ENCODE data around the gene MPDU1.
"Not testable (repeated sequence)": the region's sequence is repeated elsewhere in the genome, so short reads cannot be mapped to it uniquely, and the experiment has no call there.

Gene MPDU1

DNA sequence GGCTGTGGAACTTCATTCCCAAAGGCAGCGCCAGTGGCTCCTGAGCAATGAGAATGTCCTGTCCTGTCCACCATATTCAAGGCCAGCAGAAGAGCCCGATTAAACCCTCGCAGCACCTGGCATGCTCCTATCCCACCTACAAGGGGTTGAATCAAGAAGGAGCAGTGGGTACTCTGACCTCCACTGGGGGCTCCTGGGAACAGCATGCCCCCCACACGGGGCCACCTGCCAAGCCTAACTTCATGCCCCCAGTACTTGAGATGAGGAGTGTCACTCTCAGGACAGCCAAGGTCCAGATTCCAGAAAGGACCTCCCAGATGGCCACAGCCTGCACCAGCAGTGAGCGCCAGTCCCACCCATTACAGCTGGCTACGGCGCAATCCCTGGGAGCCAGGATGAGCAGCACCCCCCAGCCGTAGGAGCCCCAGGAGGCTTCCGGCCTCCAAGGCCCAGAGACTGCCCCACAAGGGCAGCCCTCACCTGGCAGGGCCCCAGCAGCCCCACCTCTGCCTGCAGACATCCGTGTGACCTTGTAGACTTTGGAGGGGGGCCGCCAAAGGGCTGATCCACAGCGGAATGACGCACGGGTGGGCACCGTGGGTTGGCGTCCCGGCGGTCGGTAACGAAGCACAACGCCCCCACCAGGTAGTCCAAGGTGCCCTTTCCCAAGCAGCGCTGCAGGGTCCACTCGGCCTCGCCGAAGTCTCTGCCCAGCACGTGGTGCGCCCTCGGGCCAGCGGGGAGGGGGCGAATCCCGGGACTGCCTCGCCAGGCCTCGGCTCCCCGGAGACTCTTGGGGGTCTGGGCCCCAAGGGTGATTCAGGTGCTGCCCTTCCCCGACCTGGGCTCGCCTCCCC lies 1.0 kb upstream of the MPDU1 start:
- no peak for DNase-seq

DNA sequence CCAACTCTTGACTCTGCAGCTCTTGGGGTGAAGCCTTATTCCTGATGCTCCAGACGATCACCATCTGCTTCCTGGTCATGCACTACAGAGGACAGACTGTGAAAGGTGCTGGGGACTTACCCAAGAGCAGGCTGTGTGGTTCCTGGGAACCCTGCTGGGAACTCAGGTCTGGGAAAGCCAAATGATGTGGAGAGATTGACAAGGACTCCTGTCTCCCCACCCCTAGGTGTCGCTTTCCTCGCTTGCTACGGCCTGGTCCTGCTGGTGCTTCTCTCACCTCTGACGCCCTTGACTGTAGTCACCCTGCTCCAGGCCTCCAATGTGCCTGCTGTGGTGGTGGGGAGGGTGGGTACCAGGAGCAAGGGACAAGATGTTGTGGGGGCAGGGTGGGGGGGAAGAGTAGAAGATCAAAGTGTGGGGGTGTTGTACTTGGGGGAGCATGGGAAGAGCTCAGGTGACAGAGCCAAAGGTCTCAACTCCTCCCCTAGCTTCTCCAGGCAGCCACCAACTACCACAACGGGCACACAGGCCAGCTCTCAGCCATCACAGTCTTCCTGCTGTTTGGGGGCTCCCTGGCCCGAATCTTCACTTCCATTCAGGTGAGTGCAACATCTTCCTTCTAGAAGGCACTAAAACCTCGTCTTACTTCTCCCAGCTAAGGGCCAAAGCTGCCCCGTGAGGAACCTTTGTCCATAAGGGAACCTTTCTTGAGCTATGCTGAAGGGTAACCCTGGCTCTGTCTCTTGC lies 3.2 kb downstream of the MPDU1 start:
- DNase-seq, result no peak

DNA sequence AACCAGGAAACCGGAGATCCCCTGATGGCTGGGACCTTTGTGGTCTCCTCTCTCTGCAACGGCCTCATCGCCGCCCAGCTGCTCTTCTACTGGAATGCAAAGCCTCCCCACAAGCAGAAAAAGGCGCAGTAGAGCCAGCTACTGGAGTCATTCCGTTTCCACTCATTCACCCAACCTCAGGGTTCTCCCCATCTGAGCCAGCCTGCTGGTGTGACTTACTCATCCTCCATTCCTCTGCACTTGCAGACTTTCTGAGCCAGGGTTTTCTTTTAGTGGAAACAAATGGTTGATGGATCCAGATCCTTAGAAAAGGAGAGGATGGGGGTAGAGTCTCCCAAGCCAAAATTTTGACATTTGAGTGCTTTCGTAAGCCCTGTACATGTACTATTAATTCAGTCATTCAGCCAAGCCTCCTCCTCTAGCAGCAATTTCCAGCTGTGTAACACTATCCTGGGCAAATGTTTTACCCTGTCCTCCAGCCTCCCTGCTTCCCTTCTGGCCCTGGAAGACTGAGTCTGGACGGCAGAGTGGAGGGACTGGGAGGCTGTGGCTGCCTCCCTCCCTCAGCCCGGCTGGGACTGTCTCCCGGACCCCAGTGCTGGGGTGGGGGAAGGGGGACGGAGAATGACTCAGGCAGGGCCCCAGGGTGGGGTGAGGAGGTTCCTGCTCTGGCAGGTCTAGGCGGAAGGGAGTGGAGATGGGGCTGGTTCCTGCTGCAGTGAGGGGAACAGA lies 3.9 kb downstream of the MPDU1 start:
- no peak for DNase-seq

DNA sequence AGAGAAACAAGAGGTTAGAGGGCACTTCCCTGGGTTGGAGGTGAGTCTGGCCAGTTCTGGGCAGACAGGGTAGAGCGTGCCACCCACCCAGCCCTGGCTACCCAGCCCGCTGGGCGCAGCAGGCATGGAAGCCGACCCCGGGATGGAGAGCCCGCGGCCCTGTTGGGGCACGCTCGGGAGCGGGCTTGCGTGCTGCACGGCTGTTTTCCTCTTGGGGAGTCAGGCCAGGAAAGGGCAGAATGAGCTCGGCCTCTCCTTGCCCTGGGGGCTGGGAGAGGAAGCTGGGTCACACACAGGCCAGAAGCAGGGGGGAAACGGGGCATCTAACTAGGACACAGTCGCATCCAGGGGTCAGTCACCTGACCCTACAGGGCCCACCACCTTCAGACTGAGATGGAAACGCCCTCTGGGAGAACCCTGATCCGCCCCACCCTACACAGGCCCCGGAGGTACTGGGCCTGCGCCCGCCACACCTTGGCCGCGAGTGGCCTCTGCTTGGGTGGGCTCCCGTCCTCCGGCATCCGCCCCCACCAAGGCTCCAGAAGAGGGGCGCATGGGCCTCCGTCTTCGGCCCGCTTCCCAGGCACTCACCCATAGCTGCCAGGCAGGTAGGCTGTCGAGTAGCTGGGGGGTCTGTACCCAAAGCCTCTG lies 5.0 kb downstream of the MPDU1 start:
- DNase-seq, result no peak

DNA sequence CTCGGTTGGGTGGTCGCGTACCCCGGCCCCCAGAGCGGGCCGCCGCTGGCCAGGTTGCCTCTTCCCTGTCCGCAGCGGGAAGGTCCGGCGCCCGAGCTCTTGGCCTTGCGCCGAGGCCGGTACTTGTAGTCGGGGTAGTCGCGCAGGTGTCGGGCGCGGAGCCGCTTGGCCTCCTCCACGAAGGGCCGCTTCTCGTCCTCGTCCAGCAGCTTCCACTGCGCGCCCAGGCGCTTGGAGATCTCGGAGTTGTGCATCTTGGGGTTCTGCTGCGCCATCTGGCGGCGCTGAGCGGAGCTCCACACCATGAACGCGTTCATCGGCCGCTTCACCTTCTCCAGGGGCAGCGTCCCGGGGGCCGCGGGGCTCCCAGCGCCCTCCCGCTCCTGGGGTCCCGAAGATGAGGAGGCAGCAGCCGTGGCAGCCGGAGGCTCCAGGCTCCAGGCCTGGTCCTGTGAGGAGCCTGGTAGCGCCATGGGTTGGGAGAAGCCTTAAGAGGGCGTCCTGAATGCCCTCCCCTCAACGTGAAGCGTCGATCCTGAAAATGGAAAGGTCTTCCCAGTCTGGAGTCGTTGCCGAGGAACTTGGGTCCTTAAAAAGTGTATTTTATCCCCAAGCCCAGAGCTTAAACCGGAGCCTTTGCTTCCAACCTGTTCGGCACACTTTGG lies 5.7 kb downstream of the MPDU1 start:
- no peak for DNase-seq

DNA sequence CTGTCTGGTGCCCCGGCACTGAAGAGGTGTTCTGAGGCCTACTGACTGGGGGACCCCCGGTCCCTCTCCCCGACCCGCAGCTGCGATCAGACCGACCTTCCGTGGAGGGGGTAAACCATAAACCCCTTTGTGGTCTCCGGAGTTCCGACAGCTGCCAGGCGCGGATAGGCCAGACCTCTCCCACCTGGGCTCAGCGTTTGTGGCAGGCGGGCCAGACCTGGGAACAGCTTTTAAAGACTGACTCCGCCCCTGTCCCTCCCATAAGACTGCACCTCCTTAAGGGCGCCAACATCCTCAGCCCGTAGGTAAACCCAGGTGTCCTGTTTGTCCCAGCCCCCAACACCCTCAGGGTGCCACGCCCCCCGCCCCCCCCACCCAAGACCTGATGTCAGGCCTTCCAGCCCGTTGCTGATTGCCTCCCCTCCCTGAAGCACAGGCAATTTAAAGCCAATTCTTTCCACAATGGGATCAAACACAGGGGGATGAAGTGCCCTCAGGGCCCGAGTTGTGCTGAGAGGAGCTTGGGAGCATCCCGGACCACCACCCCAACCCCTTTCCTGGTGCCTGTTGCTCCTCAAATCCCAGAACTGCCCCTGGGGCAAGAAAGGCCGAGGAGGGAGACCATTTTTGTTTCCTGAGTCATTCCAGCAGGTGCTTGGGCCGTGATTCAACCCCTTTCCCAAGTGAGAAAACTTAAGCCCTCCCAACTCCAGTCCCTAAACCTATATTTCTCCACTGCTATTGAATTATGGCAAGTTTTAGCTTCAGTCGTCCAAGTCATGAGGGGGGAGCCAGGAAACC lies 6.4 kb downstream of the MPDU1 start, which contains the start of gene SOX15:
SOX15 (minus strand) TSS at position 204 of the 801 bp plus-strand sequence. CDS start 418 bp downstream, outside the sequence.
- DNase-seq, result no peak

DNA sequence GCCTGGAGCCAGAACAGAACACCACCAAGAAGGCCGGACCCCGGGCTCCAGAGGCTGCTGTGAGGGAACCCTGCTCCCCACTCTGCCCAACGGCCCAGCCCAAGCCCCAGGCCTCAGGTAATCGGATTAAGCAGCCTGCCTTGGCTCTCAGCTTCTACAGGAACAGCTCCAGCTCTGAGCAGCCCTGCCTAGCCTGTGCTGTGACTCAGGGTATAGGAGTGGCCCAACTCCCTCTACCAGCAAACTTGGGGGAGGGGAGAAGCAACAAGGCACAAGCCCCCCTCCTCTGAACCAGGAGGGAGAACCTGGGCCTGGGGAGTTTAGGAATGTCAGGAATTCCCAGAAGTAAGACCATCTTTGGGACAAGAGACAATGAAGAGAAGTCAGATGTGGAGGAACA lies 7.1 kb downstream of the MPDU1 start:
- DNase-seq, result no peak

DNA sequence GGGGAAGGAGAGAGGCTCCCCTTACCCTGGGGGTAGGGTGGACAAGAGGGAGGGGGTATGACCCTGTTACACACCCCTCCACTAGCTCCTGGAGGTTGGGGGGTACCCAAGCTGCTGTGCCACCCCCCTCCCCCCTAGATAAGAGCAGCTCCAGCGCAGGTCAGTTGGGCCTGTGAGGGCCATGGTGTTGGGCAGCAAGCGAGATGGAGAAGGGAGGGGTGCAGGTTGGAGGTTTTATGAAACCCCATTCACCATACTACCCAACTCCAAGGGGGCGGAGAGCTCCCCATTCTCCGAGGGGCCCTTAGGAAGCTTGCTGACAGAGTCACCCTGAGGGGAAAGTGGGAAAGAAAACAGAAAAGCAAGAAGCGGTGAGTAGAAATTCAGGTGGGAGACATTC lies 7.9 kb downstream of the MPDU1 start:
- DNase-seq, result no peak

DNA sequence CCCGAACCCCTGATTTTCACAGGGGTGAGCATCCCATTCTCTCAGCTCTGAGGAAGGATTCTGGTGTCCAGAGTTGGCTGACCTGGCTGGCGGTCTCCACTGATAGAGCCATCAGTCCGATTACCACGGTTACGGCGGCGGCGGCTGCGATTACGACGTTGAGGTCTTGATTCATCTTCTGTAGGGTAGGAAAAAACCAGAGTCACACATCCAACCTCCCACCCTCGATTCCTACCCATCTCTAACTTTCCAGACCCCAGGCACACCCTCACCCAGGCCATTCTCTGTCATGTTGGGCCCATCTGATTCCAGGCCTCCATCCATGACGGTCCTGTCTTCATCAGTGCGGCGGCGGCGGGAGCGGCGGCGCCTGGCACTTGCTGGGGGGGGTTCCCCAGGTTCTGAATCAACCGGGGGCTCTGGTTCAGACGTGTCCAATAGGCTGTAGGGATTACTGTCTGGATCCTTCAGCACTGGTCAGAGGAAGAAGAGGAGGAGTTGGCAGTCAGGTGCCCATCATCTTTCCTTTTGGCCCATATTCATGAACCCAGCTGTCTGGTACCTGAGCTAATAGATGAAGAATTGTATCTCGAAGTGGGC lies 8.9 kb downstream of the MPDU1 start:
- no peak for DNase-seq

DNA sequence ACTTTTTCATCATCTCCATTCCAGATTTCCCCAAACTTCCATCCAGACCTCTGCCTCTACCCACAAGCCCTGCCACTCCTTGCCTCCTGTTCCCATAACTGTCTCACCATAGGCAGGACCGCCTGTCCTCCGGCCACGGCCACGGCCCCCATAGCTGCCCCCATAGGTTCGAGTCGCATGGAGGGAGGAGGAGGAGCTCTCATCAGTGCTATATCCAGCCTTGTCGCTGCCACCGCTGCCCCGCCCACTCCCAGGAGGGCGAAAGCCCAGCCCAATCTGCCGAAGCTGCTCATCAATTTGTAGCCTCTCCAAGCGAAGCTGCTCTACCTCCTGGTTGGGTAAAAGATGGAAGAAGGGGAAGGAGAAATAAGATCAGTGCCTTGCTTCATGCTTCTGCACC lies 9.6 kb downstream of the MPDU1 start:
- DNase-seq, result no peak

DNA sequence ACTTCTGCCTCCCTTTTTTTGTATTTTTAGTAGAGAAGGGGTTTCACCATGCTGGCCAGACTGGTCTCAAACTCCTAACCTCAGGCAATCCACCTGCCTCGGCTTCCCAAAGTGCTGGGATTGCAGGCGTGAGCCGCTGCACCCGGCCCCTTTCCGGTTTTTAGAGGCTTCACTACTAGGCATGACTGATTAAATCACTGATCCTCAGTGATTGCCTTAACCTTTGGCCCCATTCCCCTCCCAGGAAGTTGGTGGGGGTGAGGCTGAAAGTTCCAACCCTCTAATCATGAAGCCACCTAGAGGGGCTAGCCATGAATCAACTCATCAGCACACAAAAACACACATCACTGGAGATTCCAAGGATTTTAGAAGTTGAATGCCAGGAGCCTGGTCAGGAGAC lies 13.9 kb downstream of the MPDU1 start:
- DNase-seq, result not testable (repeated sequence)

DNA sequence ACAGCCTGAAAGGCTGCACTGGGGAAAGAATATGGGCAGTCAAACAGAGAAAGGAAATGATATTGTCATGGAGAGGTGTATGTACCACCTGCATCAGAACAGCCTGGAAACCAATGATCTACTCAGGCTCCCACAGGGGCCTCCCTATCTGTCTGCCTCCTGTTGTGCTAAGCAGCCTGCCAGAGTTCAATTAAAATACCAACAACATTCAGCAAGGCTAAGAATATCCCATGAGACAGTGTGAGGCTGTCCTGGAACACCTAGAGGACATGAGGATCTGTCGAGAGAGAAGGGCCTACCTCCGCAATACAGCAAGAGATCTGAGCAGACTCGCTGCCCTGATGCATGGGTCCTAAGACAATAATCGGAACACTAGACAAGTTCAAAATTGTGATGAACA lies 22.6 kb downstream of the MPDU1 start:
- DNase-seq, result no peak

DNA sequence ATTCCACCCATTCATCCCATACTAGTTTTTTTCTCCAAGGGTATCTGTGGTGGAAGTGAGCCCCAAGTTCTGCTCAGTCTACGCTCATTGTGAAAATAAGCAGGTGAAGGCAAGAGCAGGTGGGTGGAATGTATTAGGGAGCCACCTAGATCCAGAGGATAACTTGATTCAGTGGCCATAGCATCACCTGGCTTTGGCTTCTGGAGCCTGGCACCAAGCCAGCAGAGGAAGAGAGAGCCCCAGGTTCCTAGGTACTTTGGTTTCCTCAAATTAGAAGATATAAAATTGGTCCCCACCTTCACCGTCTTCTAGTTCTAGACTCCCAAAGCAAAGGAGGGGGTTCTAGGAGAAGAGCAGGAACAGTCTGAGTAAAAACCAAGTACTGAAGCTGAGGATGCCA lies 27.0 kb downstream of the MPDU1 start:
- DNase-seq, result no peak

DNA sequence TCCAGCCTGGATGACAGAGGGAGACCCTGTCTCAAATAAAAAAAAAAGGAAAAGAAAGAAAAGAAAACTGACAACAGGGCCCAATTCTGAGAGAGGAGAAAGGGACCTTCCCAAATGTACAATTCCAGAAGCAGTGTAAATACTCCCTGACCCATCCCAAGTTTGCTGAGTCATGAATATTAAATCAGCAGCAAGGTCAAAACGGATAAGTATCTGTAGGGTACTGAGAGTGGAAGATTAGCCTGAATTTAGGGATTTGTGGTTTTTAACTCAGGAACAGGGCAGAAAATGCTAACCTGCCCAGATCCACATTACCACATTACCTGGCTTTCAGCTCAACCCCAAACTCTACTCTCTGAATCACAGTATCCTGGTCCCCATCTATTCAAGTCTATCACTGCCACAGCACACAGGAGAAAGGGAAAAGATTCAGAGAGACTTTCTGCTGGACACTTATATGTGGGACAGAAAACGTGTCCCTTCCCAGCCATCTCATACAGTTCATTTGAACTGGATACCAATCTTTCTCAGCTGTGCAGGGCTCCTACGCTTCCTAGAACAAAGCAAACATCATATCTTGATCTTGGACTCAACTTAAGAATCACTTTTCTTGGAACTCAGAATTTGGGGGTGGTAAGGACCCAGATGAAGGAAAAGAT lies 28.1 kb downstream of the MPDU1 start:
- DNase-seq, result no peak

DNA sequence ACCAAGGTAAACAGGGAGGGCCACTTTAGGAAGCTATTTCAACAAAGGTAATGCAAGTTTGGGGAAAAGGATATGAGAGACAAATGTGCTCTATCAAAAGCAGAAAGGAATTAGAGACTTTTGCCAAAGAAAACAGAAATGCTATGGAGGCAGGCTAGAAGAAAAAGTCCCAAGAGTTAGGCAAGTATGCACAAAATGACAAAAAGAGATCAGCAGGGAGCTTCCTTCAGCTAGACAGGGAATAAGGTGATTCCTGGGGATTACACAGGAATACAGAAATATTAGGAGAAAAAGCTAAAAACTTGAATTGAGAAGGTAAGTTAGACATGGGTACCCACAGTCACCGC lies 28.6 kb downstream of the MPDU1 start:
- DNase-seq, result no peak

DNA sequence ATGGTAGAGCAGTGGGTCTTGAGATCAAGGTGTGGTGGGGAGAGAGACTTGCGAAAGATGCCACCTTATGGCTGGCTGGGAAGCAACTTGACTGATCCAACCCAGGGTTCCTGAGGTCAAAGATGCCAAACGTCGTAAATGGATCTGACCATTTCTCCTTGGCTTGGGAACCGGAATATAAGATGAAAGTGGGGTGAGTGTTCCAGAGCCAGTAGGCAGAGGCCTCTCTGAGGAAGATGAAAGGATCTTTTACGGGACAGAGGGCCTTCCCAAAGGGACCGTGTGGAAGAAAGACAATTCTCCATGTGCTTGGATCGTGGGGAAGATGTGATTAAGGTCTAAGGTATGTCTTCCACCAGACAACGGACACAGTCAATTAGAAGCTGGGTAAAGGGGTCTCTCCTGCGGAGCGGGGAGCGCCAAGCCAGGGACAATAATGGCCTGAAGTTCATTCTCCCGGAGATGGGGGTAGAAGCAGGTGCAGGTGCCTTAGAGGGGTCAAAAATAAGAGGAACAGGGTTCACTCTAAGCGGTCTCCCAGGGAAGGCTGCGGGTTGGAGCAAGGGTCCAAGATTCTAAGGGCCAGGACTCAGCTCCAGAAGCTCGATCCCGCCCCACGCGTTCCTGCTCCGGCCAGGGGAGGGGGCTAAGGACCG lies 30.2 kb downstream of the MPDU1 start:
- DNase-seq, result no peak

DNA sequence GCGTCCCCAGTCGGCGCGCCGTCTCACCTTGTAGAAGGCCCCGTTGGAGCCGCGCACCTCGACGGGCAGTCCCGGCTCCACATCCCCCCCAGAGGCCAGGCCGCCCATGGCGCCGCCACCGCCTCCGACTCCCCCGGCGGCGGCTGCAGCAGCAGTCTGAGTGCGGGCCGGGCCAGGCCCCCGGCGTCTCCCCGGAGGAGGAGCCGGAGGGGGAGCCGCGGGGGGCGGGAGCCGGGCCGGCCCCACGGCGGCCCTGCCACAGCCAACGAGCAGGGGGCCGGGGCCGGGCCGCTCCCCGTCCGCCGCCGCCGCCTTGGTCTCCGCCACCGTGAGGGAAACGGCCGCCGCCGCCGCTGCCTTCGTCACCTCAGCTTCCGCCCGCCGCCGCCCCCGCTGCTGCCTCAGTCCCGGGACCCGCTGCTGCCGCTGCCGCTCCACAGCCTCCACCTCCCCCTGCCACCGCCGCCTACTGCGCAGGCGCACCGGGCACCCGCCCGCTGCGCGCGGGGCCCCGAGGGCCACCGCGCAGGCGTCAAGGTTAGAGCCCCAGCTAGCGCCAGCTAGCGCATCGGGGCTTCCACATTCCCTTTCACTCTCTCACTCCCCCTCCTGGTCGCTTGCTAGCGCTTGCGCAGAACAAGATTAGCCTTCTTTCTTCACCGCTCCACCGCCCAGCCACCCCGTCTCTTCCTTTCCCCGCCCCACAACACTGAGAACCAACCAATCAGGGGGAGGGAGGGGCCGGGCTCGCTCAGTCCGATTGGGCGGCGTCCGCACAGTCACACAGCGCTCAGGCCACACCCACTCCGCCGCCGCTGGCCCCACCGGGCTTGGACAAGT lies 31.0 kb downstream of the MPDU1 start, which contains the start of gene FXR2:
FXR2 (minus strand) TSS at position 473 of the 840 bp plus-strand sequence; CDS start at position 108, 365 bp downstream.
- peak; percentile 97 for DNase-seq

DNA sequence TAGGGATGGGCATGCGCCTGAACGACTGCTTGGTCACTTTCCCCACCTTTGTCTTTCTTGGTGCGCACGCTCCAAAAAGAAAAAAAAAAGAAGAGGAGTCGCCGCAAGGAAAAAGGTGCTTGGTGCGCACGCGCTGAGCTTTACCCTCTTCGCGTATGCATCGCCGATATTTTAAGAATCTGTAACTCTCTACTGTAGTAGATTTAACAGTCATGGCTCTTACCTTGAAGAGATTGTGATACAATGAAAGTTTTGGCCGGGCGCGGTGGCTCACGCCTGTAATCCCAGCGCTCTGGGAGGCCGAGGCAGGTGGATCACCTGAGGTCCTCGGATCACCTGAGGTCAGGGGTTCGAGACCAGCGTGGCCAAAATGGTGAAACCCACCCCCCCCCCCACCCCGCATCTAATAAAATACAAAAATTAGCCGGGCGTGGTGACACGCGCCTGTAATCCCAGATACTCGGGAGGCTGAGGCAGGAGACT lies 31.7 kb downstream of the MPDU1 start:
- DNase-seq, result no peak

DNA sequence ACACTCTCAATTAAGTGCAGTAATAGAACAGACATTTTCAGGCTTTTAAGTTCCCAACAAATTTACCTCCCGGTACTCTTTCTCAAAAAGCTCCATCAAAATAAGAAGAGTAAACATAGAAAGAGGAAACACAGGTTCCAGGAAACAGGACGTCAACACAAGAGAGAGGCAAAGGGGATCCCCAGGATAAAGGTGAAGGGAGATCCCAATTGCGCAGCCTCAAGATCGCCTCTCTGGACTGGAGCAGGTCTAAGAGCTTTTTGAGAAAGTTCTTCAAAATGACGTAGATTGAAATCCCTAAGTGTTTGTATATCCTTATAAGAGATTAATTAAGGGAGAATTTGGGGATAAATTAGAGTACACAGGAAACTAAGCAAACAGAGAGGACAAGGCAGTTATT lies 35.0 kb downstream of the MPDU1 start:
- no peak for DNase-seq

Data from NK-92 treated with Interleukin-12 subunit alpha and Interleukin-12 subunit beta, amount 100 ng/mL, for 24 hours (cell line).